ENCODE results near the gene ZNF692.

Gene ZNF692

DNA sequence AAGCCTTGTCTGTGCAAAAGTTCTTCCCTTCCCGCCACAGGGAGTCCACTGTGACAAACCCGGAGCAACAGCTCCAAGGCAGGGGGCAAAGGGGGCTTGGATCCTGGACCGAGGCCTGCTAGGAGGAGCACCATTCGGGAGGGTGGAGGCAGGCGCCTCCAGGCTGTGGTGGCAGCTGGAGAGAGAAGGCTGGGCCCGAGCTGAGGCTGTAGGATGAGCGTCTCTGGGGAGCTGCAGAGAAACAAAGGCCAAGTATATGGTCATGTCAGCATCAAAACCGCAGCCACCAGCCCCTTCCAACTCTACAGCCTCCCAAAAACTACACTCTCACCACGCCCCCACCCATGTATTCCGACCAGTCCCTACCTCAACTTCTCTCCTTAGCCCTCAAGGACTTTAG is 33.7 kb downstream of the ZNF692 start:
- DNase-seq (ENCODE audit: low read depth) = no peak

DNA sequence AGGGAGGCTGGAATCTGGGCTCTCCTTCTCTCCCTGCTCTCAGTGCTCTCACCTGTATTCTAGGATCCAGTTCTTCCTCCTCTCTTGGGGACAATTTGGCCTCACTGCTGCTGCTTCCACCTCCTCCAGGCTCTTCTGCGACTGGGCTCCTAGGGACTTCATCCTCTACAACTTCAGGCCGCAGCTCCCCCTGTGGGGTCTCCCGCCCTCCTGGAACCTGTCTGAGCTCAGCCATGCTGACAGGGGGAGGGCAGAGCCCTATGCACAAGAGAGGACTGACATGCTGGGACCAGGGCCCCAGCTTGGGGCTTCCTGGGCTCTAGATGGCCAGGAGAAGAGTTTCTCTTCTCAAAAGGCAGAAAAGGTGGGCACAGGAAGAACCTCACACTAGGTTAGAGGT is 34.2 kb downstream of the ZNF692 start:
- DNase-seq (ENCODE audit: low read depth) = no peak

DNA sequence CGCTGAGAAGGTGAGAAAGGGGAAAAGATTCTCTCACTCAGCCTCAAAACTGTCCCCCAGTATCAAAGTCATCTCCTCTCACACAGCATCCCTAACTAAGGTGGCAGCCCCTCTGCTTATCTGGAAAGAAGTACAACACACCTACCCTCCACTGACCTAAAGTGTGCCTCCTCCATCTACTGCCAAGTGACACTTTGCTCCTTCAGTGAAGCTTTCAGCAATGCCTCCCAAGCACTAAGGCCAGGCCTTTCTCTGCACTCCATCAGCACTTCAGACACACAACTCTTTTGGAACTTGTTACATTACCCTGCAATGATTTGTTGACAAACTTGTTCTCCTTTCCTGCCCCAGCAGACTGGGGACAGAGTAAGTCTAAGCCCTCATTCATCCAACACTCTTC is 34.6 kb downstream of the ZNF692 start:
- no peak for DNase-seq (ENCODE audit: low read depth)

DNA sequence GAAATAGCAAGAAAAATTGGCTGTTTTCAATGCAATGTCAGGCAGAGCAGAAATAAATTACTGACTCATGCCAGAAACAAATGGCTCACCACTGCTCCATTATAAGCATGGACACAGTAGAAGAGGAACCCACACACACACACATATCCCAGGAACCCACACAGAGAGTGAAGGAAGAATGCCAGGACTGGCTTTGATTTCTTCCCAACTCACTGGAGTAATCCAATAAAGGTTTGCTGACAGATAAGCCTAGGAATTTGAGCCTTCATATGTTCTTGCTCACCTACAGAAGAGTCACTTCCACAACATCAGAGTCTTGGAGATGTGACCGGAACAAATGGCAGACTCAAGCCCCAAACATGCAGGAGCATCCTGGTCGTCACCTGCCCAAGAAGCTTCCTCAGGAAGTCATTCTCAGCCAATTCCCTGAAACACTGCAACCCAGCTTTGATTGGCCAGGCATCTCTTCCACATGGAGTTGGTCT is 35.3 kb downstream of the ZNF692 start:
- DNase-seq (ENCODE audit: low read depth) = peak; percentile 54

DNA sequence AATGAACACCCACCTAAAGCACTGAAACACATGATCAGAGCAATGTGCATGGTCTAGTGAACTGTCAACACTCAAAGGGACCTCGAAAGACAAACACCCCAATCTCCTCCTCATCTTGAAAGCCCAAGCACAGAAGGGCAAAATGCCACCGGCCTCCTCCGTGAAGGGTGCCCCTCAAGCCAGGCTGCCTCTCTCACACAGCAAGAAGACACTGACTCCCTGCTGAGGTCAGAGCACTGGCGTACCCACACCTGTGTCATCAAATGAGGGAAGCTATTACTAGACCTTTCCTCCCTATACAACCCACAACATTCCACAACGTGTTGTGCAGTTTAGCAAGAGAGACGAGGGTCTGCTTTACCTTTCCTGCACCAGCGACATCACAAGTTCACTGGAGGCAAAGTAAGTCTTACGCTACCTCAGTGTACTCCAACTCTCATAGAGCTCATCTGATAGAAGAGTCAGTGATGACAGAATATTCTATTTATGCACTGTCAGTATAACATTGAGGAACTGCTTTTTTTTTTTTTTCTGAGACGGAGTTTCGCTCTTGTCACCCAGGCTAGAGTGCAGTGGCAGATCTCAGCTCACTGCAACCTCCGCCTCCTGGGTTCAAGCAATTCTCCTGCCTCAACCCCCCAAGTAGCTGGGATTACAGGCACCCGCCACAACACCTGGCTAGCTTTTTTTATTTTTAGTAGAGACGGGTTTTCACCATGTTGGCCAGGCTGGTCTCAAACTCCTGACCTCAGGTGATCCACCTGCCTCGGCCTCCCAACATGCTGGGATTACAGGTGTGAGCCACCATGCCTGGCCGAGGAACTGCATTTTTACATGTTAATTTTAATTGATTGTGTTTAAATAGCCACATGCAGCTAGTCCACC is 36.5 kb downstream of the ZNF692 start:
- DNase-seq (ENCODE audit: low read depth) = no peak

DNA sequence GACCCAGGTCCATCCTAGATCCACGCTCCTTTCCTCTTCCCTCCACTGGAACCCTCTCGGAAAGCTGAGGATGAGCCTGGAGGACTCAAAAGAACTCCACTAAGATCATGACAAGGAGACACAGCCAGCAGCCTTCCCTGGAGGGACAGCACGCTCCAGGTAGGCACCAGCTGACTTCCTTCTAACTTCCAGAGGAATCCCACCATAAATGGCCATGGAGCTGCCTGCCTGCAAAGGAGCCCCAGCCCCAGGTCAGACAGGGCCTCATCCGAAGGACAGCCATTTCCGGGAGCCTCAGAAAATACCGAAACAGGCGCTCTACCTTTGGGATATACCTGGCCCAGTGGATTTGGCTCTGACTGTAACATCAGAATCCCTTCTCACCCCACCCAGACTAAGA is 37.2 kb downstream of the ZNF692 start:
- DNase-seq (ENCODE audit: low read depth) = no peak

DNA sequence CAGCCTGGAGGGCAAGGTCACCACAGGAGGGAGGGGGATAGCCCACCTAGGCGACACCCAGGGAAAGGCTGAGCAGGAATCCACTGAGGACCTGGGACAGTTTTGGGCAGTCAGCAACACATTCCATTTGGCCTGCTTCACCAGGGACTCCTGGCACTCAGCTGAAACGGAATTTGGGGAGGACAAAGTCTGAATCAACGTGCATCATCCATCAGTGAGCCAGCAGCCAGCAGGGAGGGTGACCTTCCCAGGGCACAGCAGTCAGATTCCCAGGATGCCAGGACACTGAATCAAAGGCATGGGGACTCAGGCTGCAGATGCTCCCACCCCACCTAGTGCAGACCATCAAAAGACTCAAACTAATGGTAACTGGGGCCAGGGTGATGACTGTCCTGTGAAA is 37.8 kb downstream of the ZNF692 start:
- peak; percentile 59 for DNase-seq (ENCODE audit: low read depth)

DNA sequence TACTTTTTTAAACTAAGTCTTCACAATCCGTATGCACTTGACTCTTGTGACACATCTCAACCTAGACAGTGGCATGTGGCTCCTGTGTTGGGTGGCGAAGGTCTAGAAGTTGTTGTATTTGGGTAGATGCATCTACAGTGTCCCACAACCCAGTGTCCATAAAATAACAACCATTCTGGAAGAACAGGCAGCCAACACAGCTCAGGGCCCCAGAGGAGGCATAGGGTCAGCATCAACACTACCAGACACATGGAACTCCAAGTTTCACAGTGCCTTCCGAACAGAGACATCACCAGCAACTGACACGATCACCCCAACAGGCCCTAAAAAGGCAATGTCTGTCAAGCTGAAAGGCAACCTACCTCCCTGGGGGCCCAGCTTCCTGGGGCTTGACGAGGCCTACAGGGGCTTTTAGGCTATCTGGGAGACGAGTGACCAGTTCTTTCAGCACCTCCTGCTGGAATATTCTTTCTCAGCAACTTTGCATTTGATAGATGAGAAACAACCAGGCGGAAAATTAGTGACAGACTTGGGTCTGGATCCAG is 38.8 kb downstream of the ZNF692 start:
- no peak for DNase-seq (ENCODE audit: low read depth)

DNA sequence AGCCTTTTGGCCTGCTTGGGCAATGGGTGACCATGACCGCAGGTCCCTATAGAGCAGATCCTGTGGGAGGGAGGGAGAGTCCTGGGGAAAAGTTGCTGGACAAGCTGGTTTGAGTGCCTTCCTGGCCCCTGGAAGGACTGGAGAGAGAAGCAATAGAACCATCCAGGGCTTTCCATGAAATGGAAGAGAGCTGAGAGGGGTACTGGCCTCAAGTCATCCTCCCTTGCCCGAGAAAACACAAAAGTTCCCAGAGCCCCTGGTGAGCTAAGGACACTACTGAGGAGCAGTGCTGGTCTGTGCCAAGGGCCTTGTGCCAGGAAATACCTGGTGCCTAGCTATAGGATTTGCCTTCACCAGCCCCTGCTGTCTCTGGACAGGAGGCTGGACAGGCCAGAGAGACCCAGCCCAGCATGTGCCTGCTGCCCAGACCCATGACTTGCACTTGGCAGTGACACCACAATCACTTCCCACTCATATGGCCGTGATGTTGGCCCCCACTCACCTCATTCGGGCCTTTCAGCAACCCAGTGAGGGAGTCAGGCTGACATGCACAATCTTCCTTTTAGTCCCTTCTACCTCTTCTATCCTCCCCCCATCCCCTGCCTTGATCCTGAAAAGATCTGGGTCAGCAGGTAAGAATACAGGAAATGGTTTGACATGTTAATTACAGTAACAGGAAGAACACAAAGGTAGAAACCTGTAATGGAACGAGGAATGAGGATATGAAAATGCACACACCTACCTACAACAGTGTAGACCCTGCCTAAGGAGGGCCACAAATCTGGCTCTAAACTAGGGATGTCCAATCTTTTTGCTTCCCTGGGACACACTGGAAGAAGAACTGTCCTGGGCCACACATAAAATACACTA is 40.1 kb downstream of the ZNF692 start:
- DNase-seq (ENCODE audit: low read depth) = no peak

DNA sequence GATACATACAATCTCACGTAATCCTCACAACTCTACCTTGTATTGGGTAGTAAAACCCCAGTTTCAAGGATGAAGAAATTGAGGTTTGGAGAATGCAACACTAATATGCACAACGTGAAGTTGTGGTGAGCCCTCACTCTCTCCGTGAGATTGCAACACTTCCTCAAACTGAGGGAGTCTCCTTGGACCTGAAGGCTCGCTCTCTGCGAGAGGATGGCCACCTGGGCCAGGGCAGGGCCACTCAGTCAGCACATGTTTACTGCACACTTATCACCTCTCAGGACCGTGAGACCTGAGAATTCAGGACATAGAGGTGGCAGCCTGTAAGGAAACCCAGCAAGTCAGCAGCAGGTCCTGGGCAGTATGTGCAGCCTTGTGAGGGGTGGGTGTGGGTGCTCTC is 41.8 kb downstream of the ZNF692 start:
- peak; percentile 41 for DNase-seq (ENCODE audit: low read depth)

DNA sequence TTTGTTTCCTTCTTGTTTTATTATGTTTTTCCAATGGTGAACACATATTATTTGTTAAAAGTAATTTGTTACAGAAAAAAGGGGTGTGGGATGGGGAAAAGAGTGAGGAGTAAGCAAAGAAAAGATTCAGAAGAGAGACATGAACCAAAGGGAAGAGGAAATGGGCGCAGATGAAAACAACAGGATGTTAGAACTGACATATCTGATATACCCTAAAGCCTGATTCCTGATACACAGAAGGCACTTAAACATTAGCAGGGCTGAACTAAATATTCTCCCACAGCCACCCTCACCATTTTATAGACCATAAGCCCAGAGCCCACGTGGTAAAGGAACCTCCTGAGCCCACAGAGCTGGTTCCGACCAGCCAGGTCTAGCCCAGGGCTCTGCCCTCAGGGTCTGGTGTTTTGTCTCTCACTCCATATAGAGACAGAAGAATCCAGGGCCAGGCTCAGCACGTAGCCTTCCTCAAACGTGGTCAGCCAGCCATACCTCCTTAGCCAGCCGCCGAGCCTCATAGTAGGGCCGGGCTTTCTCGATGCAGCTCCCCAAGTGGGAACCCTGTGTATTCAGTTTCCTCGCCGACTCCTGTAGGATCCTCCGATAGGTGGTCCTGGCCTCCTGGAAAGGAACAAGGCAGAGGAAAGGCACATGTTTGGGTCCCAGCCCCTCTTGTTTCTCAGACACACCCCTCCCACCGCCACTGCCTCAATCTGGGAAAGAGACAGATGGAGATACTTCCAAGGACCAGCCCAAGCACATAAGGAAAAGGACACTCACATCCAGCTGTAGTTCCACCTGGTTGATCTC is 42.6 kb downstream of the ZNF692 start:
- no peak for DNase-seq (ENCODE audit: low read depth)

DNA sequence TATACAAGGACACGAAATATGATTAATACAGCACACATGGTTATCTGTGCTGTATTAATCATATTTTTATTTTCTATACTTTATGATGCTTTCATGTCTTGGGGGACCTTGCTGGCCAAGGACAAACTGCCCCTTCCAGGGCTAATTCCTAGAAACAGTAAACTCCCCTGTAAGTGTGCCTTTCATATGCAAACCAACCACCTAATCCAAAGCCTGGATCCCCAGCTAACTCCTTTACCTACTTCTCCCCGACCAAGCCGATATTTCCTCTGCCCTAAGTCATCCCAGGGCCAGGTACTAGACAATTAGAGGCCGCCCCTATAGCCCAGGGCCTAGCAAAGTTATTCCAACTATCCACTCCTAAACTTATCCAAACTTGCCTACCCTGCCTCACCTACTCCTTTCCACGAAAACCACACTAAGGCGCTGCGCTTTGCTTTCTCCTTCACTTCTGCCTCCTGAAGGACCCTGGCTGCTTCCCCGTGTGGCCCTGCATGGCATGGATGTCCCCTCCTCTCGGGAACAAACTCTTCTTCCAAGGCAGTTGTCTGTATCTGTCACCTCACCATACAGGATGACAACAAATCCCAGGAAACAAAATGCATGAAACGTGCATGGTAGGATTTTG is 43.4 kb downstream of the ZNF692 start:
- DNase-seq (ENCODE audit: low read depth) = no peak

DNA sequence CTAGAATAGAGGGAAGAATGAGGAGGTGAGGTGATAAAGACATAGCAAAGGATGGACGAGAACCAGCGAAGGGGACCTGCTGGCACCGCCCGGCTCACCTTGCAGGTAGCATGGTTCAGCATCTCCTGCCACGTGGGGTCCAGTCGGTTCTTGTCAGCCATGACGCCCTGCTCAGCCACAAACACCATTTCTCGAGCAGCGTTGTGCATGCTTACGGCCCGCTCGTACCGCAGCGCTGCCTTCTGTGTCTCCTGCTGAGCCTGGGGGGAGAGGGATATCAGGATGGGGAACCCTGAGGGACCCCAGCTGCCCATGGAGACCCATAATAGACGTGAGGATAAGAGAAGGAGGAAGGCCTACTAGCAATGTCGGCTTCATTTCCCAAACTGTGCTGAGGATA is 44.5 kb downstream of the ZNF692 start:
- no peak for DNase-seq (ENCODE audit: low read depth)

DNA sequence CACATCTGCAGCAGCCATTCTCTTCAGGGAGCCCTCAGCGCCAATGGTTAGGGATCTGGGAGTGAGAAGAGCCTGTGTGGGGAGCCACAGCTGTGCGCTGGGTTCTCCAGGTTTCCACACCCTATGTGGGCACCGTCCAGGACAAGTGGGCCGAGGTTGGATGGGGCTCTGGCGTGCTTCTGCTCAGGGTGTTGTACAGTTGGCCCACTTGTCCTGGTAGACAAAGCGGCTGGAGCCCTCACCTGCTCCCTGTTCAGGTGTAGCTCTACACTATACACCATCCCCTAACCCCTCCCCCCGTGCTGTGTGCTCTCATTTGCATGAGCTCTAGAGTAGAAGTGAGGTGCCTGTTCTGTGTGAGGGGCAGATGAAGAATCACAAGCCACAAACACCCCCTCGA is 45.3 kb downstream of the ZNF692 start:
- no peak for DNase-seq (ENCODE audit: low read depth)

DNA sequence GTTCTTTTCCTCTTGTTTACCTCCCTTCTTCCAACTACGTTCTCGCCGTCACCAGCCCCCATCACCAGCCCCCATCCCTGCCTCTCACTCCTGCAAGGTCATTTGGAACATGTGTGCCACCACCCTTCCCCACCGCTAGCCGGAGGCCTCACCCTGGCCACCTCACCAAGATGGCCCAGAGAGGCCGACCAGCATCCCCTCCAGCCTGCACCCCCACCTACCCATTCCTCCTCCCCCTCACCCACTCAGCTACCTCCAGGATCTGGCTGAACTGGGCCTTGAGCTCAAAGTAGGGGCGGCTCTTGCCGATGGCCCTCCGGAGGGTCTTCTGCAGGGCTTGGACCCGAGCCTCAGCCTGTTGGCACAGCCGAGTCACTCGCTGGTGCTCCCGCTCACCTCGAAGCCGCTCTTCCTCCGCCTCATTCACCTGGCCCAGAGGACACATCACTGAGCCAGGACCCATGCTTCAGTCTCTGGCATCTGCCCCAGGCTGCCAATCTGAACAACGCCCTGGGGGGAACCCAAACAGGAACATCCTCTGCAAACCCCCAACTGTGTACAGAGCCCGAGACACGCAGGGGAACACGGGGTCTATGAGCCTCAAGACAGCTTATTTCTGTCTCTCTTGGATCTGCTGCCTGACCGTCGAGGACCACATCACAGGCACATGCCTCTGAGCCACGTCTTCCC is 46.0 kb downstream of the ZNF692 start:
- DNase-seq (ENCODE audit: low read depth) = no peak

DNA sequence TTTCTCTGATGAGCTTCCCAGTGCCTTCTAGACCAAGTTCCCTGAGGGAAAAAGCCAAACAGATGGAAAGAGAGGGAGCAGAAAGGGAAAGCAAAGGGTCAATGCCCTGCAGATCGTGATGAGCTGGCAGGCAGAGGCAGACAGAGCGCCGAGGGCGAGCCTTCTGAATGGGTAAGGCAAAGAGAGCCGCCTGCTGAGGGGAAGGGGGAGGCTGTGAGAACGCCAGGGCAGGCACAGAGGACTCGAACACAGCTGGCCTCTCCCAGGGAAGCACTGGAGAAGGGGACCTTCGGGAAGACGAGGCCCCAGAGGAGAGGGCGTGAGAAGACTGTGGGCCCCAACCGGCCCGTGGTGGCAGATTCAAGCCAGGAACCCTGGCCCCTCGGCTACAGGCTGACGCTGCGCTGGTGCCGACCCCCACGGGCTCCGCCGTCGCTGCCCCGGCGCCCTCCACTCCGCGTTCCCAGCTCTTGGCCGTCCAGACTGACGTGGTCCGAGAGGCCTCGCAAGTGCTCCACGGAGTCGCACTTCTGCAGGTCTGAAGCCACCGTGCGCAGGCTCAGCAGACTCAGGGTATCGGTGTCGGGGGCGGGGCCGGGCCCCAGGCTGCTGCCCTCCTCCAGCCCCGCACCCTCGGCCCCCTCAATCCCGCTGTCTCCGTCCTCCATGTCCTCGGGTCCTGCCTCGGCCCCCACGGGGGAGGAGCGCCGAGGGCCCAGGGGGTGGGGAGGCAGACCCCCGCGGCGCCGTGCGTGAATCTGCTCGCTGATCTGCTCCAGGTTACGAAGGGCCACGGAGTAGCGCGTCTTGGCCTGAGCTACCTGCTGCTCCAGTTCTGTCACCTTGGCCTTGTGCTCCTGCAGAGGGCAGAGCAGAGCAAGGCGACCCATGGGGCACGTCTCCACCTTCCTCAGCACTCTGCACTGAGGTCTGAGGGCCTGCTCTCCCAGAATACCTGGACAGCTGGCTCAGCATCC is 47.1 kb downstream of the ZNF692 start:
- no peak for DNase-seq (ENCODE audit: low read depth)

DNA sequence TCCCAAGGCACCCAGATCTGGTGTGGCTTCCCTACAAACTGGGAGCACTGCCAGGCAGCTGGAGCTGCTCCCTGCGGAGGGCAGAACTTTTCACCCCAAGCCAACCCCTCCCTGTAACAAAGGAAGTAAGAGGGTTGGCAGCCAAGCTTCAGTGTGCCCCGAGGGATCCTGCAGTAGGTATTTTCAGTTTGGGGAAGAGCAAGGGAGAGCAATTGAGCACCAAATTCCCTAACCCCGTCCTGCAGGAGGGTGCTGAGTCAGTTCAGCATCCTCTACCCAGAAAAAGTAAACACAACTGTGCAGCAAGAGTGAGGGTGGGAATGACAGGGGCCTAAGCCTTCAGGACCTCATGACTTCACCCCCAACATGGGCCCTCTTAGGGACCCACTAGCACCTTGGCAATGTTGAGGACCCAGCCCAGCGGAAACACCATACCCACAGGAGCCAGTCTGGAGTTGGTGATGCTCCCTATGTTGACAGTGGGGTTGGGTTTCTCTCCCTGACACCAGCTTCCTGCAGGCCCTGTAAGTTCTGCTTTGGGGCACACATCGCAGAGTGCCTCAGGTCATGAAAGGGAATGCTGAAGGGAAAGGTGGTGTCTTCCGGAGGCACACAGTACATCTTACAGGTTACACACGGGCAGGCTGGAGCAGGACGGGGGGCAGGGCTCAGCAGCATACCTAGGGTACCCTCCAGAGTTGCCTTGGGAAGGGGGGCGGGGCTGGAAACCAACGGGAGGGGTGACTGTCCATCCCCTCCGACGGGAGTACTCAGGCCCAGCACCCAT is 48.0 kb downstream of the ZNF692 start:
- peak; percentile 18 for DNase-seq (ENCODE audit: low read depth)

DNA sequence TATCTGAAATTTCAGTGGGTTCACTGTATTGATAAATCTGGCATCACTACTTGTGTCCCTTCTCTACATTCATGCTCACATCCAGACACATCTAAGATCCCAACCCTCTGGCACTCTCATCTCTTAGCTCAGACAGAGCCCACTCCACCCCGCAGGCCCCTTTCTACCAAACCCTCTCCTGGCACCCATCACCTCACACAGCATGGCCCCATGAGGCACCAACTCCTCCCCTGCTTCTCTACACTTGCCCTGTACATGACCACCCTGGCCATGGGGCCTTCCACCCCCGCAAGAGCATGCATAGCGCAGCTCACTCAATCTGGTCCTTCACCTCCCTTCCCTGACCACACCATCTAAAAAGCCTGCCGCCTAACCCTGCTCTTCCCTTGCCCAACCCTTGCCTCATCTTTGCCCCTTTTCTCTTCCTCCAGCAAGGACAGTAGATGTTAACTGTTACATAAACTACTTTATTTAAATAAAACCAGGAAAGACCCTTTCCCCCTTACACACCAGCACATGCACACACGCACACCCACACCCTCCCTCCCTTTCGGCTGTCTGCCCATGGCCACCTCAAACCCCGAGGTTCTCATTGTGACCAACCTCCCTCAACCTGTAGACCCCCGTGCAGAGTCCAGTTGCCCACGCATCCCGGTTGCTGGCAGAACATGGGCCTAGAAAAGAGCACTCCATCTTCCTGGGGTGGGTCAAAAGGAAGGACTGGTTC is 48.7 kb downstream of the ZNF692 start:
- no peak for DNase-seq (ENCODE audit: low read depth)

Data from iris pigment epithelial cell (primary cell).